Cerebellar nuclear complex (tissue), 1 donor: ENCODE data around the gene MFSD8.
"Not testable (repeated sequence)": the region's sequence is repeated elsewhere in the genome, so short reads cannot be mapped to it uniquely, and the experiment has no call there.

Experiments
- DNase-seq, 2 experiments: peaks; one replicate each; lab custom pipeline; 2025; lab: John Stamatoyannopoulos, UW

Gene MFSD8

GRCh38 chr4:127965062-127965802, at the start of gene MFSD8, which contains the start of gene ABHD18:
Gene MFSD8 (minus strand): TSS chr4:127965173. CDS start chr4:127965133, 40 bp downstream.
Gene ABHD18 (plus strand): TSS chr4:127965406. CDS start chr4:127982956, 17,550 bp downstream.
- DNase-seq: peak; percentile 43 to 87

GRCh38 chr4:128009428-128009827, 44.5 kb upstream of the MFSD8 start:
- DNase-seq: no peak

- no peak for DNase-seq
Observed at GRCh38 chr4:128006592-128006991, 41.6 kb upstream of the MFSD8 start.

GRCh38 chr4:127997534-127998388, 32.8 kb upstream of the MFSD8 start:
- DNase-seq: no peak

- DNase-seq: not testable (repeated sequence)
Observed at GRCh38 chr4:127996521-127996920, 31.5 kb upstream of the MFSD8 start.

GRCh38 chr4:127995776-127996175, 30.8 kb upstream of the MFSD8 start:
- DNase-seq: no peak

- DNase-seq: no peak
Observed at GRCh38 chr4:127993151-127993550, 28.2 kb upstream of the MFSD8 start.

GRCh38 chr4:127988638-127989037, 23.7 kb upstream of the MFSD8 start:
- DNase-seq: no peak

GRCh38 chr4:127985989-127986388, 21.0 kb upstream of the MFSD8 start:
- no peak for DNase-seq

- DNase-seq: no peak
Observed at GRCh38 chr4:127982445-127982844, 17.5 kb upstream of the MFSD8 start.

- DNase-seq: no peak
Observed at GRCh38 chr4:127978930-127979329, 14.0 kb upstream of the MFSD8 start.

- DNase-seq: no peak
Observed at GRCh38 chr4:127975121-127975770, 10.3 kb upstream of the MFSD8 start.

GRCh38 chr4:127970925-127971324, 6.0 kb upstream of the MFSD8 start:
- DNase-seq: not testable (repeated sequence)

- no peak for DNase-seq
Observed at GRCh38 chr4:127968586-127968985, 3.6 kb upstream of the MFSD8 start.

GRCh38 chr4:127967141-127967775, 2.3 kb upstream of the MFSD8 start:
- DNase-seq: no peak

- no peak for DNase-seq
Observed at GRCh38 chr4:127965803-127966175, 816 bp upstream of the MFSD8 start.

- DNase-seq: not testable (repeated sequence)
Observed at GRCh38 chr4:127964426-127965061, 429 bp downstream of the MFSD8 start.

GRCh38 chr4:127963633-127964398, 1.2 kb downstream of the MFSD8 start:
- not testable (repeated sequence) for DNase-seq

- DNase-seq: no peak
Observed at GRCh38 chr4:127959794-127960193, 5.2 kb downstream of the MFSD8 start.

GRCh38 chr4:127957105-127957504, 7.9 kb downstream of the MFSD8 start:
- DNase-seq: no peak

GRCh38 chr4:127936974-127937373, 28.0 kb downstream of the MFSD8 start:
- no peak for DNase-seq
